Measurements from ENCODE around the gene MYO7B.

DNA sequence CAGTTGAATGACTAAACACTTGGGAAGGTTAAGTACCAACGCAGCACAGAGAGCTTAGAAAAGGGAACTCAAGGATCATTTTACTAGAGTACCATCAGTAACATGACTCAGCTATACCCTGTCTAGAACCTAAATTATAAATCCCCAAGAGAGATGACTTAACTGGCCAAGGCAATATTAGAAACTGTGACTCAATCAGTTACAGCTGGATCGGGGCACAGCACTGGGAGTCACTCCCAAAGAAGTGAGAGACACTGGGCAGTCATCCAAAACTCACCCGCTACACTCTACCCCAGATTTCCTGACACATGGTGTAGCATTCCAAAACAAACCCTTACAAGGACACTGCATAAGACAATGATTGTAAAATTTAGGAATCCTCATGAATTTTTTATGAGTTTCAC is 26.9 kb upstream of the MYO7B start:
- TF ChIP-seq, protein P1, sequence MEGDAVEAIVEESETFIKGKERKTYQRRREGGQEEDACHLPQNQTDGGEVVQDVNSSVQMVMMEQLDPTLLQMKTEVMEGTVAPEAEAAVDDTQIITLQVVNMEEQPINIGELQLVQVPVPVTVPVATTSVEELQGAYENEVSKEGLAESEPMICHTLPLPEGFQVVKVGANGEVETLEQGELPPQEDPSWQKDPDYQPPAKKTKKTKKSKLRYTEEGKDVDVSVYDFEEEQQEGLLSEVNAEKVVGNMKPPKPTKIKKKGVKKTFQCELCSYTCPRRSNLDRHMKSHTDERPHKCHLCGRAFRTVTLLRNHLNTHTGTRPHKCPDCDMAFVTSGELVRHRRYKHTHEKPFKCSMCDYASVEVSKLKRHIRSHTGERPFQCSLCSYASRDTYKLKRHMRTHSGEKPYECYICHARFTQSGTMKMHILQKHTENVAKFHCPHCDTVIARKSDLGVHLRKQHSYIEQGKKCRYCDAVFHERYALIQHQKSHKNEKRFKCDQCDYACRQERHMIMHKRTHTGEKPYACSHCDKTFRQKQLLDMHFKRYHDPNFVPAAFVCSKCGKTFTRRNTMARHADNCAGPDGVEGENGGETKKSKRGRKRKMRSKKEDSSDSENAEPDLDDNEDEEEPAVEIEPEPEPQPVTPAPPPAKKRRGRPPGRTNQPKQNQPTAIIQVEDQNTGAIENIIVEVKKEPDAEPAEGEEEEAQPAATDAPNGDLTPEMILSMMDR (IDR thresholded peaks at IDR 0.05 in 4 of 5, conservative IDR thresholded peaks at IDR 0.05 in 1 of 5), result no peak
- TF ChIP-seq POLR2A (IDR thresholded peaks at IDR 0.05), result no peak
